HG03025 (cell line): ENCODE measurements around the gene ENO2.

ENCODE experiments used
- ATAC-seq: cut with Tn5 transposase; IDR thresholded peaks from one replicate; pipeline ENCODE4 v1.9.1; 2021; ENCODE audit warnings: mild to moderate bottlenecking, moderate library complexity; ENCODE audit not compliant: unreplicated experiment, low FRiP score

Gene ENO2

GRCh38 chr12:6946033-6946919 is 31.9 kb downstream of the ENO2 start:
- no peak for ATAC-seq

- no peak for ATAC-seq
Measured at GRCh38 chr12:6946920-6947374, 32.6 kb downstream of the ENO2 start.

- ATAC-seq = no peak
Measured at GRCh38 chr12:6947615-6948014, 33.2 kb downstream of the ENO2 start.

- ATAC-seq = no peak
Measured at GRCh38 chr12:6948873-6949594, 34.7 kb downstream of the ENO2 start.

- ATAC-seq = no peak
Measured at GRCh38 chr12:6950401-6950801, 36.0 kb downstream of the ENO2 start.

GRCh38 chr12:6950811-6951540 is 36.6 kb downstream of the ENO2 start, which contains the start of gene PTPN6:
TSS of gene PTPN6 (plus strand) at chr12:6951356. CDS start at chr12:6951513, 157 bp downstream.
- no peak for ATAC-seq

- ATAC-seq = no peak
Measured at GRCh38 chr12:6951551-6952120, 37.3 kb downstream of the ENO2 start.

GRCh38 chr12:6952121-6952862 is 37.9 kb downstream of the ENO2 start:
- no peak for ATAC-seq

GRCh38 chr12:6952863-6953441 is 38.6 kb downstream of the ENO2 start:
- ATAC-seq = peak; percentile 0

GRCh38 chr12:6953442-6954315 is 39.3 kb downstream of the ENO2 start:
- peak; percentile 47 for ATAC-seq

- no peak for ATAC-seq
Measured at GRCh38 chr12:6954316-6955107, 40.1 kb downstream of the ENO2 start.

- no peak for ATAC-seq
Measured at GRCh38 chr12:6955108-6956020, 41.0 kb downstream of the ENO2 start.

- no peak for ATAC-seq
Measured at GRCh38 chr12:6956021-6956727, 41.8 kb downstream of the ENO2 start.

GRCh38 chr12:6957151-6957701 is 42.8 kb downstream of the ENO2 start:
- no peak for ATAC-seq

- no peak for ATAC-seq
Measured at GRCh38 chr12:6957741-6958608, 43.6 kb downstream of the ENO2 start.
